ENCODE measurements around the gene ZMYM3. TPM values are rescaled to one million over a fixed set of nuclear protein-coding genes. Genes with fewer than 3 reads are reported as not detected.

ZMYM3 gene
- total RNA-seq, 1 donor from 2014 or later = 78.1 TPM

GRCh38 chrX:71298119-71298518 lies 44.2 kb upstream of the ZMYM3 start:
- TF ChIP-seq CTCF (IDR thresholded peaks at IDR 0.05; ENCODE audit: unreplicated experiment) = no peak
- H3K9me3 Mint-ChIP-seq (ENCODE audit: unreplicated experiment) = no peaks in the 10 kb centered on the region
- peaks cover 27% of the 10 kb centered on the region for H3K36me3 Mint-ChIP-seq (ENCODE audit: low read depth, unreplicated experiment)
- no peak overlapping the region for H3K4me3 Mint-ChIP-seq (ENCODE audit: unreplicated experiment)
- peaks cover 15% of the 10 kb centered on the region for H3K4me1 Mint-ChIP-seq (ENCODE audit: unreplicated experiment)
- H3K27me3 Mint-ChIP-seq (ENCODE audit: unreplicated experiment) = peaks cover 1% of the 10 kb centered on the region
- no peak overlapping the region for H3K27ac Mint-ChIP-seq (ENCODE audit: unreplicated experiment)
- no peak for DNase-seq (ENCODE audit: low spot score)

GRCh38 chrX:71296806-71297205 lies 42.9 kb upstream of the ZMYM3 start:
- Mint-ChIP-seq H3K4me3 (ENCODE audit: unreplicated experiment) (peak overlapping the region; percentile 25), H3K9me3 (ENCODE audit: unreplicated experiment) (no peaks in the 10 kb centered on the region), H3K4me1 (ENCODE audit: unreplicated experiment) (peaks cover 8% of the 10 kb centered on the region), H3K27ac (ENCODE audit: unreplicated experiment) (no peak overlapping the region), H3K27me3 (ENCODE audit: unreplicated experiment) (peaks cover 1% of the 10 kb centered on the region), H3K36me3 (ENCODE audit: low read depth, unreplicated experiment) (peaks cover 28% of the 10 kb centered on the region)
- TF ChIP-seq CTCF (IDR thresholded peaks at IDR 0.05; ENCODE audit: unreplicated experiment) = no peak
- DNase-seq (ENCODE audit: low spot score) = no peak

GRCh38 chrX:71292669-71293365 lies 38.9 kb upstream of the ZMYM3 start:
- no peak for DNase-seq (ENCODE audit: low spot score)
- Mint-ChIP-seq H3K27me3 (ENCODE audit: unreplicated experiment) (peaks cover 1% of the 10 kb centered on the region), H3K4me3 (ENCODE audit: unreplicated experiment) (no peak overlapping the region), H3K4me1 (ENCODE audit: unreplicated experiment) (peaks cover 5% of the 10 kb centered on the region), H3K27ac (ENCODE audit: unreplicated experiment) (no peak overlapping the region), H3K9me3 (ENCODE audit: unreplicated experiment) (no peaks in the 10 kb centered on the region), H3K36me3 (ENCODE audit: low read depth, unreplicated experiment) (peaks cover 19% of the 10 kb centered on the region)
- TF ChIP-seq CTCF (IDR thresholded peaks at IDR 0.05; ENCODE audit: unreplicated experiment) = no peak

- peaks cover 14% of the 10 kb centered on the region for H3K36me3 Mint-ChIP-seq (ENCODE audit: low read depth, unreplicated experiment)
- H3K4me3 Mint-ChIP-seq (ENCODE audit: unreplicated experiment) = no peak overlapping the region
- no peak for TF ChIP-seq CTCF (IDR thresholded peaks at IDR 0.05; ENCODE audit: unreplicated experiment)
- no peaks in the 10 kb centered on the region for H3K9me3 Mint-ChIP-seq (ENCODE audit: unreplicated experiment)
- H3K27ac Mint-ChIP-seq (ENCODE audit: unreplicated experiment) = no peak overlapping the region
- H3K27me3 Mint-ChIP-seq (ENCODE audit: unreplicated experiment) = no peaks in the 10 kb centered on the region
- H3K4me1 Mint-ChIP-seq (ENCODE audit: unreplicated experiment) = peaks cover 5% of the 10 kb centered on the region
- no peak for DNase-seq (ENCODE audit: low spot score)
Measured at GRCh38 chrX:71291381-71291780, 37.4 kb upstream of the ZMYM3 start.

GRCh38 chrX:71285929-71286328 lies 32.0 kb upstream of the ZMYM3 start:
- no peak for DNase-seq (ENCODE audit: low spot score)
- no peak overlapping the region for H3K27ac Mint-ChIP-seq (ENCODE audit: unreplicated experiment)
- no peaks in the 10 kb centered on the region for H3K9me3 Mint-ChIP-seq (ENCODE audit: unreplicated experiment)
- H3K36me3 Mint-ChIP-seq (ENCODE audit: low read depth, unreplicated experiment) = no peaks in the 10 kb centered on the region
- TF ChIP-seq CTCF (IDR thresholded peaks at IDR 0.05; ENCODE audit: unreplicated experiment) = no peak
- H3K27me3 Mint-ChIP-seq (ENCODE audit: unreplicated experiment) = peaks cover 4% of the 10 kb centered on the region
- H3K4me1 Mint-ChIP-seq (ENCODE audit: unreplicated experiment) = no peaks in the 10 kb centered on the region
- H3K4me3 Mint-ChIP-seq (ENCODE audit: unreplicated experiment) = peak overlapping the region; percentile 62
